Spleen (tissue), 3 donors: Measurements from ENCODE around the gene APOBEC4.

Experiments
- POLR2A ChIP-seq, 3 donors: fragments of 450-650 bp; IDR thresholded peaks; one replicate each; pipeline ENCODE4 v1.5.1; 2017; ENCODE audit warnings: antibody characterized with exemption in 3 of 3, mild to moderate bottlenecking in 1 of 3
- POLR2AphosphoS5 ChIP-seq, 3 donors: sonication (generic); formaldehyde crosslinking; IDR thresholded peaks; one replicate each; pipeline ENCODE4 v1.5.1; 2017; ENCODE audit warnings: antibody characterized with exemption in 3 of 3

DNA sequence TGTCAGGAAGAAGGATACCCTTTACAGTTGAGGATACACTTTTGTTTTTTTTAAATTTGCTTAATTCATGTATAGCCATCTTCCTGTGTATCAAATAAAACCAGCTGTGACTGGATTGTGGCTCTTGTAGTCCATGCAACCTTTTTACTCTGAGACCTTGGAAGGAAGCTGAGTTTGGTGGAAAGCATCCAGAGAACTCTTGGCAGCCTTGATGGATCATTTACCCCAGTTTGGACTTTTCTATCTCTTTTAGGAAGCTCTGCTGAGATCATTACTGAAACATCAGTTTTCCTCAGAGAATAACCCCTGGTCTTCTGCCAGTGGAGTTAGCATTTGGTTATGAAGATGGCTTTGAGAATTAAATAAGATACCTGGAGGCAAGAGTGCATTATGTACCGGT lies 21.2 kb upstream of the APOBEC4 start:
- TF ChIP-seq POLR2A (IDR thresholded peaks at IDR 0.05) = no peak
- TF ChIP-seq POLR2AphosphoS5 (IDR thresholded peaks at IDR 0.05) = no peak
